GM23338 (cell line): ENCODE data around the gene CZIB. TPM values are rescaled to one million over a fixed set of nuclear protein-coding genes. Genes with fewer than 3 reads are reported as not detected.
A peak's percentile ranks its signal among the peaks of the same experiment; 100 is the strongest.

Experiments
- ATAC-seq: fragments of 200-7000 bp; cut with Tn5 transposase; 3 replicates; pipeline ENCODE4 v1.9.1; 2020
- DNase-seq: peaks from one replicate; pipeline ENCODE4 v3.0.0-alpha.2; 2015; ENCODE audit warnings: low spot score
- H2AFZ ChIP-seq: fragments of 200-600 bp; sonication (generic); 2 replicates; pipeline ENCODE4 v1.8.0; 2016; ENCODE audit warnings: antibody characterized with exemption, mild to moderate bottlenecking, moderate library complexity
- H3F3A ChIP-seq: fragments of 200-600 bp; sonication (generic); replicated peaks from 2 replicates; pipeline ENCODE4 v1.8.0; 2017; ENCODE audit warnings: antibody characterized with exemption, mixed run types, low read depth
- H3K27ac ChIP-seq: fragments of 200-600 bp; sonication (generic); 2 replicates; pipeline ENCODE4 v1.6.1; 2016; ENCODE audit warnings: low read depth
- H3K27me3 ChIP-seq: fragments of 200-600 bp; sonication (generic); 2 replicates; pipeline ENCODE4 v1.8.0; 2016; ENCODE audit warnings: mild to moderate bottlenecking, mixed run types, moderate library complexity; ENCODE audit not compliant: insufficient read depth
- H3K36me3 ChIP-seq: fragments of 200-600 bp; sonication (generic); 2 replicates; pipeline ENCODE4 v1.8.0; 2016; ENCODE audit warnings: mild to moderate bottlenecking; ENCODE audit not compliant: insufficient read depth
- H3K4me1 ChIP-seq: fragments of 200-600 bp; sonication (generic); 2 replicates; pipeline ENCODE4 v1.8.0; 2016; ENCODE audit warnings: mild to moderate bottlenecking, moderate library complexity; ENCODE audit not compliant: insufficient read depth
- H3K4me2 ChIP-seq: fragments of 200-600 bp; sonication (generic); 2 replicates; pipeline ENCODE4 v1.7.1; 2017; ENCODE audit warnings: mixed run types
- H3K4me3 ChIP-seq: fragments of 200-600 bp; sonication (generic); 2 replicates; pipeline ENCODE4 v1.6.1; 2016; ENCODE audit warnings: mixed run types
- H3K79me2 ChIP-seq: fragments of 200-600 bp; sonication (generic); replicated peaks from 2 replicates; pipeline ENCODE4 v1.8.0; 2017; ENCODE audit warnings: mild to moderate bottlenecking; ENCODE audit not compliant: insufficient read depth
- H3K9me2 ChIP-seq: fragments of 200-600 bp; sonication (generic); 2 replicates; pipeline ENCODE4 v1.8.0; 2017; ENCODE audit not compliant: insufficient read depth
- H4K20me1 ChIP-seq: fragments of 200-600 bp; sonication (generic); replicated peaks from 2 replicates; pipeline ENCODE4 v1.8.0; 2017; ENCODE audit warnings: mild to moderate bottlenecking; ENCODE audit not compliant: insufficient read depth
- H3K27ac Mint-ChIP-seq: 2 replicates; pipeline ENCODE4 v1.8.0; 2020; ENCODE audit warnings: inconsistent platforms, mild to moderate bottlenecking, moderate library complexity, mixed read lengths
- H3K27me3 Mint-ChIP-seq: 3 replicates; pipeline ENCODE4 v1.8.0; 2022; ENCODE audit warnings: low read depth, mild to moderate bottlenecking, moderate library complexity, mixed read lengths, inconsistent platforms; ENCODE audit not compliant: insufficient read depth, poor library complexity
- H3K36me3 Mint-ChIP-seq: 3 replicates; pipeline ENCODE4 v1.8.0; 2021; ENCODE audit warnings: low read depth, mild to moderate bottlenecking, inconsistent platforms, moderate library complexity, mixed read lengths
- H3K4me1 Mint-ChIP-seq: 3 replicates; pipeline ENCODE4 v1.8.0; 2020; ENCODE audit warnings: mild to moderate bottlenecking, inconsistent platforms, mixed read lengths
- H3K4me3 Mint-ChIP-seq: 3 replicates; pipeline ENCODE4 v1.8.0; 2021; ENCODE audit warnings: moderate library complexity, mild to moderate bottlenecking, inconsistent platforms, mixed read lengths
- H3K9me3 Mint-ChIP-seq: 3 replicates; pipeline ENCODE4 v1.8.0; 2020; ENCODE audit warnings: moderate library complexity, mild to moderate bottlenecking, inconsistent platforms, mixed read lengths
- CREB1 ChIP-seq: fragments of 250-450 bp; sonication (Bioruptor Pico); IDR thresholded peaks from 2 replicates; pipeline ENCODE4 v1.5.0; 2020; ENCODE audit warnings: low read depth, mild to moderate bottlenecking, moderate library complexity
- CTCF ChIP-seq, 2 experiments: fragments of 200-600 bp in 1 of 2; sonication (generic) in 1 of 2; conservative IDR thresholded peaks; 2 replicates each; pipeline versions ENCODE4 v1.5.1 to v1.6.1; 2016 to 2017; ENCODE audit warnings: antibody characterized with exemption in 2 of 2, low read depth in 2 of 2, mild to moderate bottlenecking in 2 of 2, moderate library complexity in 1 of 2
- EZH2phosphoT487 ChIP-seq: fragments of 200-600 bp; sonication (generic); IDR thresholded peaks from one replicate; pipeline ENCODE4 v1.8.1; 2018; ENCODE audit warnings: antibody characterized with exemption; ENCODE audit not compliant: unreplicated experiment
- JUNB ChIP-seq: IDR thresholded peaks from one replicate; pipeline ENCODE4 v1.6.1; 2016; ENCODE audit warnings: antibody characterized with exemption; ENCODE audit not compliant: unreplicated experiment
- POLR2AphosphoS5 ChIP-seq: IDR thresholded peaks from 2 replicates; pipeline ENCODE4 v1.6.1; 2016; ENCODE audit warnings: antibody characterized with exemption, low read depth
- STAT1 ChIP-seq: IDR thresholded peaks from one replicate; pipeline ENCODE4 v1.6.1; 2016; ENCODE audit warnings: antibody characterized with exemption; ENCODE audit not compliant: unreplicated experiment
- ZNF114 ChIP-seq: fragments of 250-450 bp; sonication (Bioruptor Pico); IDR thresholded peaks from 2 replicates; pipeline ENCODE4 v1.5.0; 2020; ENCODE audit warnings: mild to moderate bottlenecking, moderate library complexity
- ZNF331 ChIP-seq: fragments of 250-450 bp; sonication (Bioruptor Pico); IDR thresholded peaks from 2 replicates; pipeline ENCODE4 v1.5.0; 2020; ENCODE audit warnings: low read depth, mild to moderate bottlenecking, moderate library complexity
- ZNF462 ChIP-seq: fragments of 250-450 bp; sonication (Bioruptor Pico); IDR thresholded peaks from 2 replicates; pipeline ENCODE4 v1.5.0; 2020; ENCODE audit warnings: mild to moderate bottlenecking, moderate library complexity
- polyA plus RNA-seq: library from polyadenylated mRNA; unstranded; fragments of >200 nt; fragmentation: Nextera tagmentation; extraction: Ambion mirVana; gene quantifications from 2 replicates; pipeline ENCODE4 v1.2.1, GENCODE V29; 2016
- total RNA-seq: library from RNA; depleted of rRNA; stranded (reverse); fragments of >200 nt; shearing (Covaris generic); gene quantifications from 2 replicates; pipeline ENCODE4 v1.2.3, GENCODE V29; 2014

The CZIB gene
- total and polyA plus RNA-seq, 2 experiments from 2014 or later: 59.8 to 84.1 TPM

- Histone ChIP-seq H4K20me1 (no peaks in the 10 kb centered on the region), H3K79me2 (no peaks in the 10 kb centered on the region), H2AFZ (no peak overlapping the region), H3K4me1 (0 out of 2 replicates have a peak, but pooled peaks cover under 1% of the 10 kb centered on the region), H3K27me3 (no peaks in the 10 kb centered on the region), H3K4me2 (no peak overlapping the region), H3K4me3 (no peak overlapping the region), H3K9me2 (no peaks in the 10 kb centered on the region), H3K27ac (no peak overlapping the region), H3K36me3 (no peaks in the 10 kb centered on the region), H3F3A (no peaks in the 10 kb centered on the region)
- H3K9me3 Mint-ChIP-seq: no peaks in the 10 kb centered on the region; the same call in 2 of the 3 replicates
- H3K27ac Mint-ChIP-seq: no peak overlapping the region
- H3K4me1 Mint-ChIP-seq: peaks cover 8% of the 10 kb centered on the region; the same call in 2 of the 3 replicates
- no peaks in the 10 kb centered on the region for H3K36me3 Mint-ChIP-seq
- H3K4me3 Mint-ChIP-seq: no peak overlapping the region
- H3K27me3 Mint-ChIP-seq: peaks cover 5% of the 10 kb centered on the region
- peak; percentile 74 for ATAC-seq
- DNase-seq: peak; percentile 47
- TF ChIP-seq ZNF114 (CRISPR knock-in tag) (no peak), JUNB (no peak), POLR2AphosphoS5 (no peak), EZH2phosphoT487 (no peak), CREB1 (no peak), ZNF462 (CRISPR knock-in tag) (no peak), CTCF (conservative IDR thresholded peaks at IDR 0.05; ENCODE audit: low read depth in 2 of 2) (peak; percentile 17 to 33; a peak in 2 of 4 replicates), STAT1 (no peak), ZNF331 (CRISPR knock-in tag) (no peak)
These were observed 30.2 kb downstream of the CZIB start for GRCh38 chr1:53190210-53190611.
